Endothelial cell of umbilical vein (primary cell): ENCODE measurements around the gene CBX2. TPM values are rescaled to one million over a fixed set of nuclear protein-coding genes. Genes with fewer than 3 reads are reported as not detected.

Experiments used
- BruUV-seq: library from RNA; stranded (reverse); fragments of 400-500 nt; replicated peaks from 2 replicates; lab custom pipeline; 2021; lab: Mats Ljungman, UMichigan
- CTCF ChIA-PET: fragments of 300-600, 350-600 bp; sonication (Branson Sonifier 250); formaldehyde crosslinking; loops from one replicate; lab custom pipeline; 2021; ENCODE audit warnings: antibody characterized with exemption, inconsistent platforms; lab: Charles Lee
- POLR2A ChIA-PET: fragments of 300-600, 350-600 bp; sonication (Branson Sonifier 250); formaldehyde crosslinking; loops from one replicate; lab custom pipeline; 2021; ENCODE audit warnings: antibody characterized with exemption, inconsistent platforms; lab: Charles Lee
- DNase-seq: peaks from one replicate; pipeline ENCODE4 v3.0.0-alpha.2; 2011; ENCODE audit warnings: low read depth, low spot score
- FAIRE-seq: peaks from 2 replicates; lab custom pipeline; 2011; peaks lifted over from hg19 to GRCh38; lab: Jason Lieb, UNC
- H2AFZ ChIP-seq: 2 replicates; pipeline ENCODE4 v1.6.0; 2012; ENCODE audit warnings: low read depth, low read length, control low read depth, inconsistent platforms
- H3K27ac ChIP-seq: 2 replicates; pipeline ENCODE4 v1.5.1; 2011; ENCODE audit warnings: low read depth, mild to moderate bottlenecking, control low read depth, low read length, moderate library complexity; ENCODE audit not compliant: insufficient read depth
- H3K27me3 ChIP-seq, 2 experiments: 2 replicates each; pipeline versions ENCODE4 v1.6.0 to v1.6.1; 2011; ENCODE audit warnings: low read length in 2 of 2, mixed read lengths in 1 of 2; ENCODE audit not compliant: control insufficient read depth in 2 of 2, insufficient read depth in 2 of 2
- H3K36me3 ChIP-seq, 2 experiments: 2 replicates in 1 of 2; 3 replicates in 1 of 2; pipeline ENCODE4 v1.5.1; 2011; ENCODE audit warnings: low read length in 2 of 2, mild to moderate bottlenecking in 1 of 2, moderate library complexity in 1 of 2; ENCODE audit not compliant: control insufficient read depth in 2 of 2, insufficient read depth in 2 of 2; ENCODE audit errors: extremely low read depth in 1 of 2
- H3K4me1 ChIP-seq: 3 replicates; pipeline ENCODE4 v1.5.1; 2011; ENCODE audit warnings: mild to moderate bottlenecking, low read length; ENCODE audit not compliant: control insufficient read depth, insufficient read depth; ENCODE audit errors: extremely low read depth
- H3K4me2 ChIP-seq: 2 replicates; pipeline ENCODE4 v1.6.1; 2011; ENCODE audit warnings: low read length, control low read depth, mixed read lengths; ENCODE audit not compliant: insufficient read depth
- H3K4me3 ChIP-seq, 3 experiments: fragments of 200-600 bp in 1 of 3; sonication (generic), shearing (Covaris generic) in 1 of 3; replicated peaks in 1 of 3; 2 replicates each; pipeline ENCODE4 v1.5.1; 2011 to 2016; ENCODE audit warnings: control low read depth in 3 of 3, low read length in 3 of 3, mild to moderate bottlenecking in 2 of 3, inconsistent platforms in 1 of 3, low read depth in 1 of 3, moderate library complexity in 1 of 3; ENCODE audit not compliant: insufficient read depth in 1 of 3
- H3K79me2 ChIP-seq: 2 replicates; pipeline ENCODE4 v1.6.0; 2012; ENCODE audit warnings: low read length, inconsistent platforms; ENCODE audit not compliant: control insufficient read depth, insufficient read depth
- H3K9ac ChIP-seq: replicated peaks from 2 replicates; pipeline ENCODE3; 2011; ENCODE audit warnings: low read length, control low read depth; ENCODE audit not compliant: insufficient read depth; ENCODE audit errors: extremely low read depth
- H3K9me1 ChIP-seq: replicated peaks from 3 replicates; pipeline ENCODE4 v1.6.0; 2011; ENCODE audit warnings: mild to moderate bottlenecking, low read length; ENCODE audit not compliant: control insufficient read depth, insufficient read depth; ENCODE audit errors: extremely low read depth
- H3K9me3 ChIP-seq: replicated peaks from 2 replicates; pipeline ENCODE4 v1.5.1; 2012; ENCODE audit warnings: low read length, inconsistent platforms; ENCODE audit not compliant: control insufficient read depth, insufficient read depth
- H4K20me1 ChIP-seq: replicated peaks from 2 replicates; pipeline ENCODE3; 2011; ENCODE audit warnings: mild to moderate bottlenecking, low read length; ENCODE audit not compliant: control insufficient read depth, insufficient read depth; ENCODE audit errors: extremely low read depth
- CTCF ChIP-seq, 2 donors: IDR thresholded peaks; 1 replicate in 1 of 2; 2 replicates in 1 of 2; pipeline ENCODE4 v1.5.1; 2011; ENCODE audit warnings: low read length in 2 of 2, mild to moderate bottlenecking in 2 of 2, moderate library complexity in 2 of 2, control low read depth in 1 of 2, inconsistent platforms in 1 of 2, low read depth in 1 of 2; ENCODE audit not compliant: insufficient read depth in 1 of 2; ENCODE audit errors: extremely low read depth in 1 of 2
- EZH2 ChIP-seq: IDR thresholded peaks from 2 replicates; pipeline ENCODE4 v1.6.1; 2012; ENCODE audit warnings: borderline replicate concordance, low read depth, mild to moderate bottlenecking, moderate library complexity, low read length, inconsistent platforms; ENCODE audit not compliant: severe bottlenecking
- FOS ChIP-seq: IDR thresholded peaks from 2 replicates; pipeline ENCODE4 v1.6.1; 2011; ENCODE audit warnings: mild to moderate bottlenecking, low read length, moderate library complexity, borderline replicate concordance; ENCODE audit not compliant: insufficient read depth
- GATA2 ChIP-seq: IDR thresholded peaks from 2 replicates; pipeline ENCODE4 v1.7.0; 2011; ENCODE audit warnings: low read depth, mild to moderate bottlenecking, moderate library complexity, mixed read lengths, low read length; ENCODE audit not compliant: insufficient read length, insufficient read depth
- JUN ChIP-seq: IDR thresholded peaks from 2 replicates; pipeline ENCODE4 v1.6.1; 2011; ENCODE audit warnings: borderline replicate concordance, low read depth; ENCODE audit not compliant: insufficient read length, insufficient read depth
- MAX ChIP-seq: IDR thresholded peaks from 2 replicates; pipeline ENCODE4 v1.6.1; 2011; ENCODE audit not compliant: insufficient read depth, insufficient read length
- MYC ChIP-seq: IDR thresholded peaks from one replicate; pipeline ENCODE4 v1.6.1; 2011; ENCODE audit warnings: mild to moderate bottlenecking, low read depth, low read length
- POLR2A ChIP-seq: IDR thresholded peaks from 2 replicates; pipeline ENCODE4 v1.6.1; 2012; ENCODE audit warnings: low read depth, mild to moderate bottlenecking, control low read depth, low read length
- POLR2AphosphoS5 ChIP-seq: IDR thresholded peaks from 2 replicates; pipeline ENCODE4 v1.6.1; 2012; ENCODE audit warnings: low read depth, mild to moderate bottlenecking, control low read depth, low read length, moderate library complexity; ENCODE audit not compliant: insufficient read depth
- dilution Hi-C: fragments of 300-500 bp; cut with MboI; formaldehyde crosslinking; loops from one replicate; pipeline ENCODE4 v1.15.0; 2019; ENCODE audit warnings: low sequenced_read_pairs; ENCODE audit not compliant: extremely low pct_ligation_motif_present
- intact Hi-C: fragments of 100-400 bp; cut with micrococcal nuclease; formaldehyde crosslinking; loops from one replicate; pipeline ENCODE4 v1.10.0; 2022
- polyA plus RNA-seq, 4 experiments: library from polyadenylated mRNA; depleted of rRNA in 3 of 4; stranded (reverse) in 3 of 4; unstranded in 1 of 4; fragments of >200 nt; gene quantifications; 2 replicates each; pipeline versions ENCODE4 v1.2.1 to v1.2.3, GENCODE V29; 2011 to 2012; ENCODE audit warnings: missing spikeins in 1 of 4
- total RNA-seq: library from RNA; stranded (reverse); gene quantifications from 2 replicates; pipeline ENCODE4 v1.2.3, GENCODE V29; 2021

CBX2 gene
- total and polyA plus RNA-seq, 2 donors (not counting 3 experiments of a cell fraction or from before 2014, with no cell fraction given): 10.5 to 20.0 TPM

GRCh38 chr17:79813297-79814126, 35.6 kb downstream of the CBX2 start:
- Histone ChIP-seq H3K79me2 (no peaks in the 10 kb centered on the region), H3K27me3 (peaks cover 65 to 81% of the 10 kb centered on the region in 2 experiments), H3K9ac (no peak overlapping the region), H3K4me2 (no peak overlapping the region), H3K4me1 (peaks cover 8% of the 10 kb centered on the region), H3K27ac (no peak overlapping the region), H3K9me1 (no peaks in the 10 kb centered on the region), H3K36me3 (no peaks in the 10 kb centered on the region), H3K9me3 (no peaks in the 10 kb centered on the region), H4K20me1 (no peaks in the 10 kb centered on the region), H3K4me3 (peak overlapping the region in 1 of 3 experiments; percentile 38), H2AFZ (peak overlapping the region; percentile 56)
- FAIRE-seq (no peak), DNase-seq (no peak)
- dilution Hi-C loops: no loop called here
- ChIA-PET POLR2A (interaction anchor here (0.5 kb wide), 1 partner anchor 67 kb away, joined by 5 read pairs; no protein-coding TSS in a partner anchor), CTCF (interaction anchor here (0.8 to 6.1 kb wide), 12 partner anchors 10 to 180 kb away, joined by 3 to 59 read pairs (median 6); partner anchors contain the start of genes CBX4 and CBX8)
- no peak for TF ChIP-seq EZH2
- TF ChIP-seq POLR2AphosphoS5: peak; percentile 19
- BruUV-seq: no TSS peak
- intact Hi-C loops: loop anchor here (1.0 kb wide), 1 partner anchor 16 kb away; the partner anchor contains the start of gene CBX8

- Histone ChIP-seq H3K79me2 (no peaks in the 10 kb centered on the region), H2AFZ (peak overlapping the region; percentile 27), H3K4me2 (peak overlapping the region; percentile 21), H3K36me3 (no peaks in the 10 kb centered on the region), H3K4me3 (no peak overlapping the region), H3K9me1 (no peaks in the 10 kb centered on the region), H3K9me3 (no peaks in the 10 kb centered on the region), H4K20me1 (no peaks in the 10 kb centered on the region), H3K9ac (no peak overlapping the region), H3K4me1 (peaks cover 8% of the 10 kb centered on the region), H3K27ac (no peak overlapping the region), H3K27me3 (peaks cover 58 to 80% of the 10 kb centered on the region in 2 experiments)
- POLR2A ChIA-PET: interaction anchor here (0.5 to 1.6 kb wide), 2 partner anchors 25 to 68 kb away, joined by 5 to 6 read pairs; partner anchors contain the start of gene CBX4
- BruUV-seq: no TSS peak
- DNase-seq: no peak
- intact Hi-C loops: no loop called here
- no peak for FAIRE-seq
- TF ChIP-seq FOS (no peak), GATA2 (no peak), POLR2AphosphoS5 (no peak), CTCF (IDR thresholded peaks at IDR 0.05; ENCODE audit: extremely low read depth in 1 of 2, insufficient read depth in 1 of 2, low read depth in 1 of 2, low read length in 2 of 2) (no peak), EZH2 (no peak), JUN (no peak), MAX (no peak), MYC (no peak), POLR2A (no peak)
- dilution Hi-C loops: no loop called here
- CTCF ChIA-PET: interaction anchor here (0.6 to 6.1 kb wide), 10 partner anchors 16 to 72 kb away, joined by 3 to 59 read pairs (median 4); partner anchors contain the start of gene CBX4
These were observed 36.4 kb downstream of the CBX2 start for GRCh38 chr17:79814127-79814973.
